ENCODE results near the gene NUP210L. TPM values are rescaled to one million over a fixed set of nuclear protein-coding genes. Genes with fewer than 3 reads are reported as not detected.

The NUP210L gene
- total and polyA plus RNA-seq, 9 of the 15 experiments (the other 6 are each of a cell fraction or from before 2014, with no cell fraction given), result 0.01 to 0.04 TPM; not detected in 7

- TF ChIP-seq, protein P1, sequence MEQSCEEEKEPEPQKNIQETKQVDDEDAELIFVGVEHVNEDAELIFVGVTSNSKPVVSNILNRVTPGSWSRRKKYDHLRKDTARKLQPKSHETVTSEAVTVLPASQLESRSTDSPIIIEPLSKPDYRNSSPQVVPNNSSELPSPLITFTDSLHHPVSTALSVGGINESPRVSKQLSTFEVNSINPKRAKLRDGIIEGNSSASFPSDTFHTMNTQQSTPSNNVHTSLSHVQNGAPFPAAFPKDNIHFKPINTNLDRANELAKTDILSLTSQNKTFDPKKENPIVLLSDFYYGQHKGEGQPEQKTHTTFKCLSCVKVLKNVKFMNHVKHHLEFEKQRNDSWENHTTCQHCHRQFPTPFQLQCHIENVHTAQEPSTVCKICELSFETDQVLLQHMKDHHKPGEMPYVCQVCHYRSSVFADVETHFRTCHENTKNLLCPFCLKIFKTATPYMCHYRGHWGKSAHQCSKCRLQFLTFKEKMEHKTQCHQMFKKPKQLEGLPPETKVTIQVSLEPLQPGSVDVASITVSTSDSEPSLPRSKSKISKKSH (CRISPR knock-in tag; IDR thresholded peaks at IDR 0.05), result no peak
- TF ChIP-seq, protein P2, sequence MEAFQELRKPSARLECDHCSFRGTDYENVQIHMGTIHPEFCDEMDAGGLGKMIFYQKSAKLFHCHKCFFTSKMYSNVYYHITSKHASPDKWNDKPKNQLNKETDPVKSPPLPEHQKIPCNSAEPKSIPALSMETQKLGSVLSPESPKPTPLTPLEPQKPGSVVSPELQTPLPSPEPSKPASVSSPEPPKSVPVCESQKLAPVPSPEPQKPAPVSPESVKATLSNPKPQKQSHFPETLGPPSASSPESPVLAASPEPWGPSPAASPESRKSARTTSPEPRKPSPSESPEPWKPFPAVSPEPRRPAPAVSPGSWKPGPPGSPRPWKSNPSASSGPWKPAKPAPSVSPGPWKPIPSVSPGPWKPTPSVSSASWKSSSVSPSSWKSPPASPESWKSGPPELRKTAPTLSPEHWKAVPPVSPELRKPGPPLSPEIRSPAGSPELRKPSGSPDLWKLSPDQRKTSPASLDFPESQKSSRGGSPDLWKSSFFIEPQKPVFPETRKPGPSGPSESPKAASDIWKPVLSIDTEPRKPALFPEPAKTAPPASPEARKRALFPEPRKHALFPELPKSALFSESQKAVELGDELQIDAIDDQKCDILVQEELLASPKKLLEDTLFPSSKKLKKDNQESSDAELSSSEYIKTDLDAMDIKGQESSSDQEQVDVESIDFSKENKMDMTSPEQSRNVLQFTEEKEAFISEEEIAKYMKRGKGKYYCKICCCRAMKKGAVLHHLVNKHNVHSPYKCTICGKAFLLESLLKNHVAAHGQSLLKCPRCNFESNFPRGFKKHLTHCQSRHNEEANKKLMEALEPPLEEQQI (IDR thresholded peaks at IDR 0.05), result 0 out of 2 replicates have a peak, but pooled peaks have one; percentile 40
- no peak for TF ChIP-seq ZNF518B (CRISPR knock-in tag; IDR thresholded peaks at IDR 0.05)
- no peak for TF ChIP-seq JUNB (CRISPR knock-in tag; conservative IDR thresholded peaks at IDR 0.05)
- TF ChIP-seq ZNF655 (CRISPR knock-in tag; IDR thresholded peaks at IDR 0.05), result no peak
- no peak for TF ChIP-seq POLR2A (conservative IDR thresholded peaks at IDR 0.05)
- TF ChIP-seq ZNF12 (CRISPR knock-in tag; IDR thresholded peaks at IDR 0.05), result no peak
- 0 out of 2 replicates have a peak, but pooled peaks have one; percentile 32 for TF ChIP-seq ZFPM2 (CRISPR knock-in tag; IDR thresholded peaks at IDR 0.05)
- TF ChIP-seq, protein P3, sequence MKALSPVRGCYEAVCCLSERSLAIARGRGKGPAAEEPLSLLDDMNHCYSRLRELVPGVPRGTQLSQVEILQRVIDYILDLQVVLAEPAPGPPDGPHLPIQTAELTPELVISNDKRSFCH (CRISPR knock-in tag; IDR thresholded peaks at IDR 0.05), result no peak
- TF ChIP-seq, protein P3 (tag; IDR thresholded peaks at IDR 0.05), result peak; percentile 69; the same call in 1 of the 2 replicates
- TF ChIP-seq RNF219 (CRISPR knock-in tag; IDR thresholded peaks at IDR 0.05), result no peak
- no peak for TF ChIP-seq SRSF9 (IDR thresholded peaks at IDR 0.05; ENCODE audit: borderline replicate concordance, low read depth, low read length)
- TF ChIP-seq CBFB (CRISPR knock-in tag; IDR thresholded peaks at IDR 0.05), result no peak
- TF ChIP-seq FOXM1 (IDR thresholded peaks at IDR 0.05; ENCODE audit: low read depth), result peak; percentile 78
- TF ChIP-seq FOXM1 (CRISPR knock-in tag; IDR thresholded peaks at IDR 0.05; ENCODE audit: low read depth), result no peak
- no peak for TF ChIP-seq CAMTA2 (CRISPR knock-in tag; conservative IDR thresholded peaks at IDR 0.05)
- TF ChIP-seq ZNF431 (CRISPR knock-in tag; IDR thresholded peaks at IDR 0.05), result no peak
Observed at GRCh38 chr1:154186852-154187501, 32.1 kb upstream of the NUP210L start (continued).

All from K562 (cell line).